Stomach (tissue), 4 donors: Measurements from ENCODE around the gene ITGAD.

Source experiments
- CTCF ChIP-seq, 7 experiments: fragments of 450-650 bp in 4 of 7; fragments of 200-600 bp in 3 of 7; sonication (generic) in 3 of 7; IDR thresholded peaks; one replicate each; pipeline ENCODE4 v1.5.1; 2016 to 2019; ENCODE audit warnings: antibody characterized with exemption in 7 of 7, control low read depth in 2 of 7, mild to moderate bottlenecking in 1 of 7
- POLR2A ChIP-seq, 4 donors: fragments of 450-650 bp; IDR thresholded peaks; one replicate each; pipeline ENCODE4 v1.6.1; 2016; ENCODE audit warnings: antibody characterized with exemption in 4 of 4, control low read depth in 2 of 4, mild to moderate bottlenecking in 1 of 4, moderate library complexity in 1 of 4
- POLR2AphosphoS5 ChIP-seq, 3 donors: sonication (generic); formaldehyde crosslinking; IDR thresholded peaks; one replicate each; pipeline ENCODE4 v1.6.1; 2016; ENCODE audit warnings: antibody characterized with exemption in 3 of 3

DNA sequence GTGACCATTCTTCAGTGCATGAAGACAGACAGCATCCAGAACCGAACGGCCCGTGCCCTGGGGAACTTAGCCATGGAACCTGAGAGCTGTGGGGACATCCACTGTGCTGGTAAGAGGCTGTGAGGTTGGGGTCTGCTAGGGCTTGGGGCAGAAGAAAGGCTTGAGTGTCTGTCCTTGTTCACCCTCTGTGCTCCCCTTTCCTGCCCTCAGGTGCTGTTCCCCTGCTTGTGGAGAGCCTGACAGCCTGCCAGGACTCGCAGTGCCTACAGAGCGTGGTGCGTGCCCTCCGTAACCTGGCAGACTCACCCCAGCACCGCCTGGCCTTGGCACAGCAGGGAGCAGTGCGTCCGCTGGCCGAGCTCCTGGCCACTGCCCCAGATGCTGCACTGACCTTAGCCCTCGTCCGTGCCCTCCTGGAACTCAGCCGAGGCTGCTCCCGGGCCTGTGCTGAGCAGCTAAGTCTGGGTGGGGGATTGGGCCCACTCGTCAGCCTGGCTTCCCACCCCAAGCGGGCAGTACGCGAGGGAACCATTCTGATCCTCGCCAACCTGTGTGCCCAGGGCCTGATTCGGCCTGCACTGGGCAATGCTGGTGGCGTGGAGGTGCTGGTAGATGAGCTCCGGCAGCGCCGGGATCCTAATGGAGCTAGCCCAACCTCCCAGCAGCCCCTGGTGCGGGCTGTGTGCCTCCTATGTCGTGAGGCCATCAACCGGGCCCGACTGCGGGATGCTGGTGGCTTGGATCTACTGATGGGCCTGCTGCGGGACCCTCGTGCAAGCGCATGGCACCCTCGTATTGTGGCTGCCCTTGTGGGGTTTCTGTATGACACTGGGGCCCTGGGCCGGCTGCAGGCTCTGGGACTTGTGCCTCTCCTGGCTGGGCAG, 69.0 kb downstream of the ITGAD start:
- no peak for TF ChIP-seq POLR2A (IDR thresholded peaks at IDR 0.05)
- TF ChIP-seq POLR2AphosphoS5 (IDR thresholded peaks at IDR 0.05): no peak
- no peak for TF ChIP-seq CTCF (IDR thresholded peaks at IDR 0.05)
